K562 (cell line): ENCODE data around the gene DKK3. TPM values are rescaled to one million over a fixed set of nuclear protein-coding genes. Genes with fewer than 3 reads are reported as not detected.
A peak's percentile ranks its signal among the peaks of the same experiment; 100 is the strongest.

Source experiments
- ATAC-seq: fragments of 200-7000 bp; cut with Tn5 transposase; 3 replicates; pipeline ENCODE4 v1.9.1; 2020; ENCODE audit warnings: moderate library complexity
- BruUV-seq: library from RNA; stranded (reverse); fragments of 400-500 nt; replicated peaks from 2 replicates; lab custom pipeline; 2021; lab: Mats Ljungman, UMichigan
- CTCF ChIA-PET: fragments of 300-600 bp; formaldehyde crosslinking; extraction: SDS; loops from one replicate; lab custom pipeline; 2021; ENCODE audit warnings: low intra/inter-chr PET ratio; lab: Yijun Ruan, JAX
- POLR2A ChIA-PET: fragments of 300-600, 350-650 bp; sonication (Branson Sonifier 250); formaldehyde crosslinking; extraction: SDS; loops from one replicate; lab custom pipeline; 2021; ENCODE audit warnings: antibody characterized with exemption, inconsistent platforms; lab: Yijun Ruan, JAX
- DNase-seq, 4 experiments: peaks; one replicate each; pipeline versions ENCODE4 v3.0.0 to v3.0.0-alpha.2; 2011 to 2018; ENCODE audit warnings: low spot score in 3 of 4, mixed read lengths in 3 of 4; ENCODE audit errors: extremely low read depth in 1 of 4
- FAIRE-seq: peaks from 2 replicates; lab custom pipeline; 2011; peaks lifted over from hg19 to GRCh38; lab: Jason Lieb, UNC
- H2AFZ ChIP-seq: 2 replicates; pipeline ENCODE4 v1.6.0; 2011; ENCODE audit warnings: low read depth, low read length, control low read depth, inconsistent platforms
- H3K27ac ChIP-seq: fragments of 200-600 bp; 3 replicates; pipeline ENCODE4 v1.8.0; 2011; ENCODE audit warnings: low read depth, mild to moderate bottlenecking, control low read depth, inconsistent platforms, low read length, moderate library complexity, mixed read lengths; ENCODE audit errors: extremely low read depth
- H3K27me3 ChIP-seq, 2 experiments: fragments of 300-600 bp in 1 of 2; 2 replicates in 1 of 2; 3 replicates in 1 of 2; pipeline versions ENCODE4 v1.6.0 to v1.8.0; 2011; ENCODE audit warnings: inconsistent platforms in 2 of 2, low read length in 2 of 2, mild to moderate bottlenecking in 1 of 2, mixed read lengths in 1 of 2, moderate library complexity in 1 of 2; ENCODE audit not compliant: control insufficient read depth in 2 of 2, insufficient read depth in 2 of 2
- H3K36me3 ChIP-seq: fragments of 300-600 bp; 3 replicates; pipeline ENCODE4 v1.8.0; 2011; ENCODE audit warnings: mild to moderate bottlenecking, low read length, inconsistent platforms; ENCODE audit not compliant: control insufficient read depth, insufficient read depth
- H3K4me1 ChIP-seq, 2 experiments: fragments of 200-600 bp in 1 of 2; replicated peaks in 1 of 2; 2 replicates in 1 of 2; 3 replicates in 1 of 2; pipeline versions ENCODE4 v1.5.1 to v1.8.0; 2011; ENCODE audit warnings: inconsistent platforms in 2 of 2, low read length in 2 of 2, mild to moderate bottlenecking in 1 of 2, mixed read lengths in 1 of 2, moderate library complexity in 1 of 2; ENCODE audit not compliant: control insufficient read depth in 2 of 2, insufficient read depth in 2 of 2
- H3K4me2 ChIP-seq: 2 replicates; pipeline ENCODE4 v1.6.1; 2011; ENCODE audit warnings: low read length, control low read depth, inconsistent platforms, mixed read lengths; ENCODE audit not compliant: insufficient read depth
- H3K4me3 ChIP-seq: fragments of 200-600 bp; sonication (generic), shearing (Covaris generic); 2 replicates; pipeline ENCODE4 v1.5.1; 2016; ENCODE audit warnings: control low read depth, inconsistent platforms
- H3K79me2 ChIP-seq: fragments of 200-600 bp; 3 replicates; pipeline ENCODE4 v1.8.0; 2011; ENCODE audit warnings: low read length, inconsistent platforms; ENCODE audit not compliant: control insufficient read depth, insufficient read depth
- H3K9ac ChIP-seq, 2 experiments: 2 replicates each; pipeline versions ENCODE4 v1.6.0 to v1.6.1; 2011; ENCODE audit warnings: low read depth in 2 of 2, low read length in 2 of 2, control low read depth in 1 of 2, inconsistent platforms in 1 of 2, mild to moderate bottlenecking in 1 of 2, mixed read lengths in 1 of 2; ENCODE audit not compliant: insufficient read depth in 1 of 2
- H3K9me1 ChIP-seq: one replicate; pipeline ENCODE4 v1.6.0; 2011; ENCODE audit warnings: inconsistent platforms, mild to moderate bottlenecking, low read length, moderate library complexity; ENCODE audit not compliant: control insufficient read depth, insufficient read depth
- H3K9me3 ChIP-seq: replicated peaks from 2 replicates; pipeline ENCODE4 v1.5.1; 2011; ENCODE audit warnings: low read depth, low read length, inconsistent platforms; ENCODE audit not compliant: control insufficient read depth, insufficient read depth
- H4K20me1 ChIP-seq: replicated peaks from 2 replicates; pipeline ENCODE4 v1.6.1; 2011; ENCODE audit warnings: low read length, inconsistent platforms, mixed read lengths; ENCODE audit not compliant: control insufficient read depth, insufficient read depth
- PHF8 ChIP-seq: fragments of 200-600 bp; sonication (generic); IDR thresholded peaks from 2 replicates; pipeline ENCODE4 v1.6.1; 2012; ENCODE audit warnings: mixed run types, mild to moderate bottlenecking, inconsistent platforms, low read length, moderate library complexity, borderline replicate concordance
- YY1 ChIP-seq, 3 experiments: IDR thresholded peaks; 2 replicates each; pipeline ENCODE4 v1.6.1; 2011; ENCODE audit warnings: low read length in 2 of 3, mild to moderate bottlenecking in 2 of 3, moderate library complexity in 2 of 3, borderline replicate concordance in 1 of 3, control low read depth in 1 of 3, low read depth in 1 of 3; ENCODE audit not compliant: insufficient read depth in 3 of 3, insufficient replicate concordance in 2 of 3, control insufficient read depth in 1 of 3, insufficient read length in 1 of 3; ENCODE audit errors: extremely low read depth in 1 of 3
- ZNF766 ChIP-seq: fragments of 200-800 bp; sonication (Bioruptor generic); conservative IDR thresholded peaks from 2 replicates; pipeline ENCODE4 v1.6.1; 2016; ENCODE audit warnings: missing genetic modification characterization, missing compliant biosample characterization
- WGBS: fragments of 100-300 bp; shearing (Covaris generic); methylation state at CpG from one replicate; pipeline ENCODE4 v1.1.6; 2016; ENCODE audit warnings: low coverage, mixed read lengths; ENCODE audit not compliant: insufficient coverage; ENCODE audit errors: missing lambda C conversion rate; 5-methylcytosine and 5-hydroxymethylcytosine counted together
- in situ Hi-C: fragments of 300-500 bp; cut with MboI; formaldehyde crosslinking; loops from 4 replicates; pipeline ENCODE4 v1.15.0; 2018; ENCODE audit warnings: inconsistent platforms, mixed read lengths
- intact Hi-C: fragments of 100-400 bp; cut with micrococcal nuclease; formaldehyde crosslinking; loops from 2 replicates; pipeline ENCODE4 v1.14.2; 2022
- polyA plus RNA-seq, 8 experiments: library from polyadenylated mRNA; depleted of rRNA in 4 of 8; stranded (reverse) in 5 of 8; unstranded in 3 of 8; fragments of >200 nt; fragmentation: Nextera tagmentation in 2 of 8; fragmentation: Illumina TruSeq in 1 of 8; extraction: Ambion mirVana in 2 of 8; extraction: Trizol in 1 of 8; gene quantifications; 2 replicates each; pipeline versions ENCODE4 v1.2.1 to v1.2.3, GENCODE V29; 2011 to 2014; ENCODE audit warnings: inconsistent platforms in 1 of 8, missing spikeins in 1 of 8
- total RNA-seq, 7 experiments: library from RNA; depleted of rRNA in 6 of 7; stranded (reverse); fragments of >200 nt in 6 of 7; fragmentation: Illumina TruSeq in 2 of 7; extraction: Trizol in 2 of 7; gene quantifications; 2 replicates each; pipeline versions ENCODE4 v1.2.1 to v1.2.3, GENCODE V29; 2011 to 2021; ENCODE audit warnings: low replicate concordance in 1 of 7
- TF ChIP-seq, protein P1 (sequence below): sonication (generic); formaldehyde crosslinking; IDR thresholded peaks from 2 replicates; pipeline ENCODE4 v1.8.0; 2022; ENCODE audit warnings: mild to moderate bottlenecking, missing genetic modification reagents
- TF ChIP-seq, protein P2 (sequence below): fragments of 250-450 bp; sonication (Bioruptor Pico); IDR thresholded peaks from 2 replicates; pipeline ENCODE4 v1.5.0; 2022; ENCODE audit warnings: mild to moderate bottlenecking

Gene DKK3
- total and polyA plus RNA-seq, 9 of the 15 experiments (the other 6 are each of a cell fraction or from before 2014, with no cell fraction given), result 0.14 to 0.85 (median 0.38) TPM; not detected in 6

DNA sequence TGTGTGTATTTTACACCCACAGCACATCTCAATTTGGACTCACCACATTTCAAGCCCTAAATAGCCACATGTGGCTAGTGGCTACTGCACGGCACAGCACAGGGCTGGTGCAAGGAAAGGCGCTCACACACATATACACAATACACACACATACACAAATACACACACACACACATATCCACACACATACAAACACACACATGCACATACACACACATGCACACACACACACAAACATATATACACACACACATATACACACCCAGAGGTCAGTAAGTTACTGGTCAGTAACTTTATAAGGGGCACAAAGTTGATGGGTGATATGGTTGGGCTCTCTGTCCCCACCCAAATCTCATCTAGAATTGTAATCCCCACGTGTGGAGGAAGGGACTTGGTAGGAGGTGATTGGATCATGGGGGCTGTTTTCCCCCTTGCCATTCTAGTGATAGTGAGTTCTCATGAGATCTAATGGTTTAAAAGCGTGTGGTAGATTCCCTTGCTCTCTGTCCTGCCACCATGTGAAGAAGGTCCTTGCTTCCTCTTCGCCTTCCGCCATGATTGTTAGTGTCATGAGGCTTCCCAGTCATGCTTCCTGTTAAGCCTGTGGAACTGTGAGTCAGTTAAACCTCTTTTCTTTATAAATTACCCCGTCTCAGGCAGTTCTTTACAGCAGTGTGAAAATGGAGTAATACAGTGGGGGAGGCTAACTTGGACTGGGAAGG is 37.6 kb upstream of the DKK3 start:
- H3K4me1 ChIP-seq, result peaks cover 4 to 12% of the 10 kb centered on the region in 2 experiments; a peak in 4 of 5 replicates
- H3K36me3 ChIP-seq, result no peaks in the 10 kb centered on the region
- no peaks in the 10 kb centered on the region for H3K27me3 ChIP-seq
- ChIA-PET POLR2A (no interaction called here), CTCF (interaction anchor here (1.7 to 7.0 kb wide), 4 partner anchors 190 to 248 kb away, joined by 5 to 110 read pairs (median 22); no protein-coding TSS in a partner anchor)
- intact Hi-C loops (loop anchor here (10.0 kb wide), 1 partner anchor 1011 kb away; no protein-coding TSS in a partner anchor), in situ Hi-C loops (loop anchor here (5.0 kb wide), 2 partner anchors 241 to 249 kb away; no protein-coding TSS in a partner anchor)
- no TSS peak for BruUV-seq
- DNase-seq (no peak), FAIRE-seq (no peak), ATAC-seq (no peak)
- H3K79me2 ChIP-seq, result no peaks in the 10 kb centered on the region
- H3K9me1 ChIP-seq, result no peaks in the 10 kb centered on the region
- H3K9me3 ChIP-seq, result no peaks in the 10 kb centered on the region
- H3K9ac ChIP-seq, result no peak overlapping the region
- H4K20me1 ChIP-seq, result no peaks in the 10 kb centered on the region
- TF ChIP-seq PHF8 (no peak), YY1 (IDR thresholded peaks at IDR 0.05; ENCODE audit: borderline replicate concordance in 1 of 3, control insufficient read depth in 1 of 3, extremely low read depth in 1 of 3, insufficient read depth in 3 of 3, insufficient read length in 1 of 3, insufficient replicate concordance in 2 of 3, low read depth in 1 of 3, low read length in 2 of 3) (peak in 1 of 3 experiments; percentile 52), ZNF766 (CRISPR knock-in tag) (0 out of 2 replicates have a peak, but pooled peaks have one; percentile 19)
- TF ChIP-seq, protein P1, sequence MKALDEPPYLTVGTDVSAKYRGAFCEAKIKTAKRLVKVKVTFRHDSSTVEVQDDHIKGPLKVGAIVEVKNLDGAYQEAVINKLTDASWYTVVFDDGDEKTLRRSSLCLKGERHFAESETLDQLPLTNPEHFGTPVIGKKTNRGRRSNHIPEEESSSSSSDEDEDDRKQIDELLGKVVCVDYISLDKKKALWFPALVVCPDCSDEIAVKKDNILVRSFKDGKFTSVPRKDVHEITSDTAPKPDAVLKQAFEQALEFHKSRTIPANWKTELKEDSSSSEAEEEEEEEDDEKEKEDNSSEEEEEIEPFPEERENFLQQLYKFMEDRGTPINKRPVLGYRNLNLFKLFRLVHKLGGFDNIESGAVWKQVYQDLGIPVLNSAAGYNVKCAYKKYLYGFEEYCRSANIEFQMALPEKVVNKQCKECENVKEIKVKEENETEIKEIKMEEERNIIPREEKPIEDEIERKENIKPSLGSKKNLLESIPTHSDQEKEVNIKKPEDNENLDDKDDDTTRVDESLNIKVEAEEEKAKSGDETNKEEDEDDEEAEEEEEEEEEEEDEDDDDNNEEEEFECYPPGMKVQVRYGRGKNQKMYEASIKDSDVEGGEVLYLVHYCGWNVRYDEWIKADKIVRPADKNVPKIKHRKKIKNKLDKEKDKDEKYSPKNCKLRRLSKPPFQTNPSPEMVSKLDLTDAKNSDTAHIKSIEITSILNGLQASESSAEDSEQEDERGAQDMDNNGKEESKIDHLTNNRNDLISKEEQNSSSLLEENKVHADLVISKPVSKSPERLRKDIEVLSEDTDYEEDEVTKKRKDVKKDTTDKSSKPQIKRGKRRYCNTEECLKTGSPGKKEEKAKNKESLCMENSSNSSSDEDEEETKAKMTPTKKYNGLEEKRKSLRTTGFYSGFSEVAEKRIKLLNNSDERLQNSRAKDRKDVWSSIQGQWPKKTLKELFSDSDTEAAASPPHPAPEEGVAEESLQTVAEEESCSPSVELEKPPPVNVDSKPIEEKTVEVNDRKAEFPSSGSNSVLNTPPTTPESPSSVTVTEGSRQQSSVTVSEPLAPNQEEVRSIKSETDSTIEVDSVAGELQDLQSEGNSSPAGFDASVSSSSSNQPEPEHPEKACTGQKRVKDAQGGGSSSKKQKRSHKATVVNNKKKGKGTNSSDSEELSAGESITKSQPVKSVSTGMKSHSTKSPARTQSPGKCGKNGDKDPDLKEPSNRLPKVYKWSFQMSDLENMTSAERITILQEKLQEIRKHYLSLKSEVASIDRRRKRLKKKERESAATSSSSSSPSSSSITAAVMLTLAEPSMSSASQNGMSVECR (CRISPR knock-in tag), result no peak
- TF ChIP-seq, protein P2, sequence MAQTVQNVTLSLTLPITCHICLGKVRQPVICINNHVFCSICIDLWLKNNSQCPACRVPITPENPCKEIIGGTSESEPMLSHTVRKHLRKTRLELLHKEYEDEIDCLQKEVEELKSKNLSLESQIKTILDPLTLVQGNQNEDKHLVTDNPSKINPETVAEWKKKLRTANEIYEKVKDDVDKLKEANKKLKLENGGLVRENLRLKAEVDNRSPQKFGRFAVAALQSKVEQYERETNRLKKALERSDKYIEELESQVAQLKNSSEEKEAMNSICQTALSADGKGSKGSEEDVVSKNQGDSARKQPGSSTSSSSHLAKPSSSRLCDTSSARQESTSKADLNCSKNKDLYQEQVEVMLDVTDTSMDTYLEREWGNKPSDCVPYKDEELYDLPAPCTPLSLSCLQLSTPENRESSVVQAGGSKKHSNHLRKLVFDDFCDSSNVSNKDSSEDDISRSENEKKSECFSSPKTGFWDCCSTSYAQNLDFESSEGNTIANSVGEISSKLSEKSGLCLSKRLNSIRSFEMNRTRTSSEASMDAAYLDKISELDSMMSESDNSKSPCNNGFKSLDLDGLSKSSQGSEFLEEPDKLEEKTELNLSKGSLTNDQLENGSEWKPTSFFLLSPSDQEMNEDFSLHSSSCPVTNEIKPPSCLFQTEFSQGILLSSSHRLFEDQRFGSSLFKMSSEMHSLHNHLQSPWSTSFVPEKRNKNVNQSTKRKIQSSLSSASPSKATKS (CRISPR knock-in tag), result no peak
- H3K27ac ChIP-seq, result no peak overlapping the region
- H2AFZ ChIP-seq, result peak overlapping the region; percentile 69
- 43% methylated on average over 7 of the region's 7 CpGs for WGBS
- H3K4me3 ChIP-seq, result no peak overlapping the region
- no peak overlapping the region for H3K4me2 ChIP-seq
